GM12891 (cell line): Measurements from ENCODE around the gene P2RY8.
"Not testable (repeated sequence)": the region's sequence is repeated elsewhere in the genome, so short reads cannot be mapped to it uniquely, and the experiment has no call there.

Source experiments
- DNase-seq: peaks from one replicate; pipeline ENCODE4 v3.0.0; 2011; ENCODE audit warnings: low spot score; ENCODE audit not compliant: insufficient read length
- FAIRE-seq: peaks from 2 replicates; lab custom pipeline; 2011; peaks lifted over from hg19 to GRCh38; lab: Jason Lieb, UNC
- PAX5 ChIP-seq: IDR thresholded peaks from 2 replicates; pipeline ENCODE4 v1.6.1; 2011; ENCODE audit warnings: low read length, moderate library complexity, mild to moderate bottlenecking; ENCODE audit not compliant: insufficient read depth, severe bottlenecking
- POLR2A ChIP-seq: IDR thresholded peaks from 2 replicates; pipeline ENCODE4 v1.6.1; 2011; ENCODE audit warnings: low read depth, low read length, control low read depth
- POLR2AphosphoS5 ChIP-seq: IDR thresholded peaks from 2 replicates; pipeline ENCODE4 v1.6.1; 2011; ENCODE audit warnings: low read depth, low read length, control low read depth
- POU2F2 ChIP-seq: IDR thresholded peaks from 2 replicates; pipeline ENCODE4 v1.6.1; 2011; ENCODE audit warnings: low read depth, mild to moderate bottlenecking, control low read depth, low read length, moderate library complexity
- SPI1 ChIP-seq: IDR thresholded peaks from 2 replicates; pipeline ENCODE4 v1.6.1; 2011; ENCODE audit warnings: low read depth, low read length, control low read depth
- TAF1 ChIP-seq: IDR thresholded peaks from 2 replicates; pipeline ENCODE4 v1.6.1; 2011; ENCODE audit warnings: low read depth, low read length, control low read depth

P2RY8 gene

GRCh38 chrX:1433646-1434357 is 103.2 kb downstream of the P2RY8 start:
- FAIRE-seq: no peak
- no peak for DNase-seq
- TF ChIP-seq POLR2A: no peak
- TF ChIP-seq POLR2AphosphoS5: no peak
- TF ChIP-seq TAF1: no peak
- TF ChIP-seq PAX5: no peak
- no peak for TF ChIP-seq SPI1
- no peak for TF ChIP-seq POU2F2

- DNase-seq: no peak
These were observed 106.5 kb downstream of the P2RY8 start for GRCh38 chrX:1430451-1430850.

GRCh38 chrX:1427756-1428155 is 109.2 kb downstream of the P2RY8 start:
- TF ChIP-seq POLR2A: no peak
- no peak for TF ChIP-seq SPI1
- TF ChIP-seq POU2F2: no peak
- no peak for TF ChIP-seq PAX5
- no peak for TF ChIP-seq POLR2AphosphoS5
- no peak for TF ChIP-seq TAF1
- FAIRE-seq: no peak
- DNase-seq: no peak

More at GRCh38 chrX:1430451-1430850, 106.5 kb downstream of the P2RY8 start:
- TF ChIP-seq POU2F2: no peak
- TF ChIP-seq POLR2A: no peak
- no peak for TF ChIP-seq TAF1
- TF ChIP-seq PAX5: no peak
- no peak for TF ChIP-seq POLR2AphosphoS5
- TF ChIP-seq SPI1: no peak
- no peak for FAIRE-seq

GRCh38 chrX:1426321-1426720 is 110.7 kb downstream of the P2RY8 start:
- not testable (repeated sequence) for DNase-seq, FAIRE-seq

GRCh38 chrX:1425381-1425780 is 111.6 kb downstream of the P2RY8 start:
- FAIRE-seq (no peak), DNase-seq (no peak)
- TF ChIP-seq POLR2A: no peak
- TF ChIP-seq PAX5: no peak
- TF ChIP-seq TAF1: no peak
- TF ChIP-seq SPI1: no peak
- TF ChIP-seq POU2F2: no peak

- TF ChIP-seq PAX5: no peak
- TF ChIP-seq POU2F2: no peak
- TF ChIP-seq POLR2AphosphoS5: no peak
- TF ChIP-seq SPI1: no peak
- peak; percentile 53 for TF ChIP-seq POLR2A
- peak; percentile 31 for FAIRE-seq
- no peak for DNase-seq
These were observed 112.7 kb downstream of the P2RY8 start for GRCh38 chrX:1424147-1424851.

- TF ChIP-seq POU2F2 (no peak), TAF1 (no peak), POLR2A (no peak; the same call in 1 of the 2 replicates), SPI1 (no peak), PAX5 (no peak), POLR2AphosphoS5 (no peak; the same call in 1 of the 2 replicates)
- DNase-seq (no peak), FAIRE-seq (no peak)
These were observed 113.8 kb downstream of the P2RY8 start for GRCh38 chrX:1423215-1423614.

GRCh38 chrX:1422135-1422465 is 114.9 kb downstream of the P2RY8 start:
- FAIRE-seq (no peak), DNase-seq (no peak)
- no peak for TF ChIP-seq PAX5
- TF ChIP-seq POLR2AphosphoS5: no peak
- TF ChIP-seq POLR2A: no peak

- TF ChIP-seq SPI1: no peak
- peak; percentile 23; the same call in 1 of the 2 replicates for TF ChIP-seq POLR2AphosphoS5
- FAIRE-seq (peak; percentile 67), DNase-seq (no peak)
These were observed 115.4 kb downstream of the P2RY8 start for GRCh38 chrX:1421433-1422134.

- TF ChIP-seq PAX5: no peak
- TF ChIP-seq POLR2A: no peak
- no peak for TF ChIP-seq TAF1
- no peak for TF ChIP-seq POLR2AphosphoS5
- TF ChIP-seq SPI1: no peak
- TF ChIP-seq POU2F2: no peak
- FAIRE-seq: no peak
- DNase-seq: no peak
These were observed 116.6 kb downstream of the P2RY8 start for GRCh38 chrX:1420371-1420770.
